CD14-positive monocyte (primary cell): ENCODE data around the gene MITF. TPM values are rescaled to one million over a fixed set of nuclear protein-coding genes. Genes with fewer than 3 reads are reported as not detected.

Source experiments
- DNase-seq, 3 donors: peaks; one replicate each; pipeline ENCODE4 v3.0.0-alpha.2; 2011 to 2022
- H2AFZ ChIP-seq: 2 replicates; pipeline ENCODE4 v1.6.0; 2012; ENCODE audit warnings: mild to moderate bottlenecking, low read depth, low read length, inconsistent platforms; ENCODE audit not compliant: insufficient read depth, poor library complexity, severe bottlenecking
- H3K27ac ChIP-seq, 2 donors: 1 replicate in 1 of 2; 2 replicates in 1 of 2; pipeline ENCODE4 v1.5.1; 2012 to 2013; ENCODE audit warnings: low read length in 2 of 2, control low read depth in 1 of 2, inconsistent platforms in 1 of 2, low read depth in 1 of 2, mild to moderate bottlenecking in 1 of 2
- H3K27me3 ChIP-seq, 2 donors: one replicate each; pipeline versions ENCODE4 v1.6.0 to v1.6.1; 2011 to 2013; ENCODE audit warnings: low read length in 2 of 2; ENCODE audit not compliant: control insufficient read depth in 2 of 2, insufficient read depth in 2 of 2
- H3K36me3 ChIP-seq, 2 donors: replicated peaks in 1 of 2; 1 replicate in 1 of 2; 2 replicates in 1 of 2; pipeline versions ENCODE4 v1.5.1 to v1.6.1; 2012 to 2013; ENCODE audit warnings: low read length in 2 of 2, control low read depth in 1 of 2, inconsistent platforms in 1 of 2, mild to moderate bottlenecking in 1 of 2; ENCODE audit not compliant: insufficient read depth in 2 of 2, control insufficient read depth in 1 of 2
- H3K4me1 ChIP-seq, 2 donors: 1 replicate in 1 of 2; 2 replicates in 1 of 2; pipeline versions ENCODE4 v1.5.1 to v1.6.1; 2012 to 2013; ENCODE audit warnings: low read length in 2 of 2, control low read depth in 1 of 2, inconsistent platforms in 1 of 2, mild to moderate bottlenecking in 1 of 2, moderate library complexity in 1 of 2; ENCODE audit not compliant: insufficient read depth in 2 of 2, control insufficient read depth in 1 of 2
- H3K4me2 ChIP-seq: replicated peaks from 2 replicates; pipeline ENCODE3; 2012; ENCODE audit warnings: low read length, moderate library complexity, mild to moderate bottlenecking; ENCODE audit not compliant: poor library complexity, severe bottlenecking; ENCODE audit errors: extremely low read depth
- H3K4me3 ChIP-seq, 3 experiments: fragments of 200-600 bp in 1 of 3; sonication (generic) in 1 of 3; replicated peaks in 1 of 3; 1 replicate in 2 of 3; 2 replicates in 1 of 3; pipeline ENCODE4 v1.5.1; 2011 to 2013; ENCODE audit warnings: low read length in 3 of 3, mild to moderate bottlenecking in 3 of 3, control low read depth in 2 of 3, low read depth in 2 of 3, inconsistent platforms in 1 of 3, moderate library complexity in 1 of 3
- H3K79me2 ChIP-seq: 2 replicates; pipeline ENCODE4 v1.6.0; 2012; ENCODE audit warnings: mild to moderate bottlenecking, control low read depth, inconsistent platforms, low read length, moderate library complexity; ENCODE audit not compliant: insufficient read depth
- H3K9ac ChIP-seq: 2 replicates; pipeline ENCODE4 v1.6.0; 2017; ENCODE audit warnings: low read length, mild to moderate bottlenecking; ENCODE audit not compliant: insufficient read depth, poor library complexity, severe bottlenecking
- H3K9me3 ChIP-seq, 2 donors: replicated peaks in 1 of 2; 1 replicate in 1 of 2; 2 replicates in 1 of 2; pipeline versions ENCODE4 v1.5.1 to v1.6.1; 2012 to 2013; ENCODE audit warnings: low read length in 2 of 2, control low read depth in 1 of 2; ENCODE audit not compliant: control insufficient read depth in 1 of 2, insufficient read depth in 1 of 2
- H4K20me1 ChIP-seq: 2 replicates; pipeline ENCODE4 v1.6.0; 2012; ENCODE audit warnings: mild to moderate bottlenecking, low read length, control low read depth, moderate library complexity; ENCODE audit not compliant: insufficient read depth
- H3K27ac Mint-ChIP-seq, 7 donors: one replicate each; pipeline ENCODE4 v1.8.0; 2020; ENCODE audit warnings: mild to moderate bottlenecking in 7 of 7, mixed read lengths in 7 of 7, moderate library complexity in 6 of 7, inconsistent platforms in 2 of 7
- H3K27me3 Mint-ChIP-seq, 3 donors: one replicate each; pipeline ENCODE4 v1.8.0; 2021 to 2022; ENCODE audit warnings: low read depth in 3 of 3, mild to moderate bottlenecking in 3 of 3, mixed read lengths in 3 of 3, moderate library complexity in 3 of 3, inconsistent platforms in 1 of 3
- H3K36me3 Mint-ChIP-seq, 2 donors: one replicate each; pipeline ENCODE4 v1.8.0; 2020; ENCODE audit warnings: mixed read lengths in 2 of 2, inconsistent platforms in 1 of 2, mild to moderate bottlenecking in 1 of 2
- H3K4me1 Mint-ChIP-seq: one replicate; pipeline ENCODE4 v1.8.0; 2020; ENCODE audit warnings: mild to moderate bottlenecking, mixed read lengths
- H3K4me3 Mint-ChIP-seq, 2 donors: one replicate each; pipeline ENCODE4 v1.8.0; 2020; ENCODE audit warnings: mild to moderate bottlenecking in 2 of 2, mixed read lengths in 2 of 2, moderate library complexity in 1 of 2
- H3K9me3 Mint-ChIP-seq, 7 donors: one replicate each; pipeline ENCODE4 v1.8.0; 2020 to 2022; ENCODE audit warnings: mixed read lengths in 7 of 7, mild to moderate bottlenecking in 6 of 7, moderate library complexity in 6 of 7, inconsistent platforms in 2 of 7
- CTCF ChIP-seq: fragments of 200-600 bp; IDR thresholded peaks from one replicate; pipeline ENCODE4 v1.8.0; 2022; ENCODE audit warnings: antibody characterized with exemption, mild to moderate bottlenecking
- WGBS: methylation state at CpG from one replicate; pipeline ENCODE4 v1.1.5; 2013; ENCODE audit warnings: missing lambda C conversion rate; ENCODE audit not compliant: insufficient coverage; 5-methylcytosine and 5-hydroxymethylcytosine counted together
- intact Hi-C, 2 donors: fragments of 100-400 bp; cut with micrococcal nuclease; formaldehyde crosslinking; loops; one replicate each; pipeline versions ENCODE4 v1.15.0 to v1.15.1; 2023
- polyA plus RNA-seq, 3 donors: library from polyadenylated mRNA; depleted of rRNA in 1 of 3; unstranded in 2 of 3; stranded (reverse) in 1 of 3; fragments of 300-500 nt in 2 of 3; fragments of >200 nt in 1 of 3; fragmentation: Illumina TruSeq in 2 of 3; gene quantifications; 1 replicate in 2 of 3; 2 replicates in 1 of 3; pipeline ENCODE4 v1.2.3, GENCODE V29; 2012 to 2021

Gene MITF
- polyA plus RNA-seq, 3 donors, result 7.0 to 15.1 (median 12.1) TPM

GRCh38 chr3:69838696-69839515, 99.6 kb downstream of the MITF start:
- no peaks in the 10 kb centered on the region for H3K79me2 ChIP-seq
- Mint-ChIP-seq H3K27ac (peak overlapping the region in 1 of 7 donors; percentile 37), H3K36me3 (peaks cover 0 to 9% of the 10 kb centered on the region in 2 donors), H3K4me3 (no peak overlapping the region), H3K4me1 (no peaks in the 10 kb centered on the region), H3K9me3 (peaks cover 2 to 9% (median 7%) of the 10 kb centered on the region in 7 donors), H3K27me3 (no peaks in the 10 kb centered on the region)
- H3K4me2 ChIP-seq, result no peak overlapping the region
- H3K4me3 ChIP-seq, result no peak overlapping the region
- H3K9ac ChIP-seq, result no peak overlapping the region
- no peaks in the 10 kb centered on the region for H3K4me1 ChIP-seq
- H3K9me3 ChIP-seq, result no peaks in the 10 kb centered on the region
- H3K27ac ChIP-seq, result no peak overlapping the region
- no peaks in the 10 kb centered on the region for H3K27me3 ChIP-seq
- no peak overlapping the region for H2AFZ ChIP-seq
- intact Hi-C loops, result no loop called here
- TF ChIP-seq CTCF, result no peak
- 100% methylated on average over 1 of the region's 3 CpGs for WGBS
- no peak for DNase-seq
- no peaks in the 10 kb centered on the region for H3K36me3 ChIP-seq
- H4K20me1 ChIP-seq, result peaks cover 7% of the 10 kb centered on the region

- no peak overlapping the region for H3K4me3 Mint-ChIP-seq
- H3K4me3 ChIP-seq, result no peak overlapping the region
- DNase-seq, result no peak
- peaks cover 4% of the 10 kb centered on the region for H4K20me1 ChIP-seq
- no peaks in the 10 kb centered on the region for H3K4me1 Mint-ChIP-seq
- no peaks in the 10 kb centered on the region for H3K27me3 Mint-ChIP-seq
- intact Hi-C loops, result no loop called here
- H2AFZ ChIP-seq, result no peak overlapping the region
- no peaks in the 10 kb centered on the region for H3K27me3 ChIP-seq
- H3K4me1 ChIP-seq, result no peaks in the 10 kb centered on the region
- H3K9ac ChIP-seq, result no peak overlapping the region
- no peak for TF ChIP-seq CTCF
- no peaks in the 10 kb centered on the region for H3K9me3 Mint-ChIP-seq
- H3K36me3 Mint-ChIP-seq, result peaks cover 0 to 7% of the 10 kb centered on the region in 2 donors
- H3K27ac ChIP-seq, result no peak overlapping the region
- WGBS, result 67% methylated on average over 3 of the region's 5 CpGs
- no peaks in the 10 kb centered on the region for H3K36me3 ChIP-seq
- H3K79me2 ChIP-seq, result no peaks in the 10 kb centered on the region
- H3K9me3 ChIP-seq, result no peaks in the 10 kb centered on the region
- no peak overlapping the region for H3K4me2 ChIP-seq
- no peak overlapping the region for H3K27ac Mint-ChIP-seq
Measured at GRCh38 chr3:69842351-69842750, 103.1 kb downstream of the MITF start.
